ENCODE results near the gene CLSTN2. TPM values are rescaled to one million over a fixed set of nuclear protein-coding genes. Genes with fewer than 3 reads are reported as not detected.

The CLSTN2 gene
- total RNA-seq, 1 experiment from 2014 or later = 0.02 TPM

GRCh38 chr3:140277886-140278285 is 342.9 kb downstream of the CLSTN2 start:
- CTCF ChIA-PET = no interaction called here
- no peak overlapping the region for H2AFZ ChIP-seq (ENCODE audit: low read depth, low read length, poor library complexity, severe bottlenecking)
- ATAC-seq = no peak
- no peak for DNase-seq (ENCODE audit: low read depth, low spot score)
- no TSS peak for BruUV-seq (replicated peaks)
- H3K79me2 ChIP-seq (ENCODE audit: insufficient read depth, low read length) = no peaks in the 10 kb centered on the region
- no peak overlapping the region for H3K4me3 ChIP-seq (replicated peaks in 1 of 2; ENCODE audit: low read depth in 1 of 2, low read length in 2 of 2)
- no peak overlapping the region for H3K4me2 ChIP-seq (ENCODE audit: low read length)
- H3K36me3 ChIP-seq (ENCODE audit: control insufficient read depth in 1 of 2, insufficient read depth in 2 of 2, low read length in 2 of 2) = no peaks in the 10 kb centered on the region
- no peaks in the 10 kb centered on the region for H3K9me3 ChIP-seq (ENCODE audit: control insufficient read depth in 1 of 2, insufficient read depth in 1 of 2, low read depth in 1 of 2, low read length in 2 of 2)
- H4K20me1 ChIP-seq (ENCODE audit: insufficient read depth) = no peaks in the 10 kb centered on the region
- H3K9me2 ChIP-seq (ENCODE audit: insufficient read depth) = no peaks in the 10 kb centered on the region
- H3K4me1 ChIP-seq (ENCODE audit: control insufficient read depth in 1 of 2, insufficient read depth in 2 of 2, low read length in 2 of 2) = no peaks in the 10 kb centered on the region
- H3K9ac ChIP-seq (ENCODE audit: low read length) = no peak overlapping the region
- no peak for TF ChIP-seq SIN3A (IDR thresholded peaks at IDR 0.05; ENCODE audit: low read depth)
- intact Hi-C loops (cut with micrococcal nuclease) = loop anchor here (10.0 kb wide), 1 partner anchor 587 kb away; no protein-coding TSS in a partner anchor
- H3K27ac ChIP-seq (ENCODE audit: low read depth, low read length) = no peak overlapping the region
- RAD21 ChIA-PET (ENCODE audit: low non-redundant PET in 1 of 2, low total read pairs in 2 of 2, uncharacterized antibody in 2 of 2, unreplicated experiment in 2 of 2) = no interaction called here
- H3K27me3 ChIP-seq (ENCODE audit: insufficient read depth, low read length) = peaks cover 51% of the 10 kb centered on the region
- POLR2A ChIA-PET = no interaction called here

GRCh38 chr3:140284372-140284771 is 349.4 kb downstream of the CLSTN2 start:
- ChIA-PET CTCF (interaction anchor here (1.2 kb wide), 1 partner anchor 13 kb away, joined by 3 read pairs; no protein-coding TSS in a partner anchor), RAD21 (ENCODE audit: low non-redundant PET in 1 of 2, low total read pairs in 2 of 2, uncharacterized antibody in 2 of 2, unreplicated experiment in 2 of 2) (no interaction called here), POLR2A (no interaction called here)
- H3K9ac ChIP-seq (ENCODE audit: low read length) = no peak overlapping the region
- no peaks in the 10 kb centered on the region for H3K9me3 ChIP-seq (ENCODE audit: control insufficient read depth in 1 of 2, insufficient read depth in 1 of 2, low read depth in 1 of 2, low read length in 2 of 2)
- no peak for DNase-seq (ENCODE audit: low read depth, low spot score)
- H3K4me2 ChIP-seq (ENCODE audit: low read length) = no peak overlapping the region
- no peaks in the 10 kb centered on the region for H4K20me1 ChIP-seq (ENCODE audit: insufficient read depth)
- H2AFZ ChIP-seq (ENCODE audit: low read depth, low read length, poor library complexity, severe bottlenecking) = no peak overlapping the region
- intact Hi-C loops (cut with micrococcal nuclease) = no loop called here
- H3K79me2 ChIP-seq (ENCODE audit: insufficient read depth, low read length) = no peaks in the 10 kb centered on the region
- no peak for ATAC-seq
- H3K36me3 ChIP-seq (ENCODE audit: control insufficient read depth in 1 of 2, insufficient read depth in 2 of 2, low read length in 2 of 2) = no peaks in the 10 kb centered on the region
- no TSS peak for BruUV-seq (replicated peaks)
- H3K9me2 ChIP-seq (ENCODE audit: insufficient read depth) = no peaks in the 10 kb centered on the region
- H3K27ac ChIP-seq (ENCODE audit: low read depth, low read length) = no peak overlapping the region
- H3K27me3 ChIP-seq (ENCODE audit: insufficient read depth, low read length) = peaks cover 50% of the 10 kb centered on the region
- no peak overlapping the region for H3K4me3 ChIP-seq (replicated peaks in 1 of 2; ENCODE audit: low read depth in 1 of 2, low read length in 2 of 2)
- H3K4me1 ChIP-seq (ENCODE audit: control insufficient read depth in 1 of 2, insufficient read depth in 2 of 2, low read length in 2 of 2) = no peaks in the 10 kb centered on the region
- TF ChIP-seq POLR2A (IDR thresholded peaks at IDR 0.05; ENCODE audit: borderline replicate concordance, extremely low read depth, insufficient read depth, insufficient read length) = no peak
- no peak for TF ChIP-seq POLR2AphosphoS5 (IDR thresholded peaks at IDR 0.05; ENCODE audit: low read depth, low read length)
- no peak for TF ChIP-seq EZH2phosphoT487 (IDR thresholded peaks at IDR 0.05; ENCODE audit: borderline replicate concordance)
- TF ChIP-seq CBX3 (IDR thresholded peaks at IDR 0.05; ENCODE audit: low read depth) = no peak
- TF ChIP-seq TCF7L2 (IDR thresholded peaks at IDR 0.05; ENCODE audit: borderline replicate concordance, extremely low read depth, insufficient read depth, insufficient read length) = no peak
- TF ChIP-seq ELF1 (IDR thresholded peaks at IDR 0.05; ENCODE audit: borderline replicate concordance, low read depth) = no peak
- no peak for TF ChIP-seq SP1 (IDR thresholded peaks at IDR 0.05; ENCODE audit: low read depth)
- TF ChIP-seq, protein P1, sequence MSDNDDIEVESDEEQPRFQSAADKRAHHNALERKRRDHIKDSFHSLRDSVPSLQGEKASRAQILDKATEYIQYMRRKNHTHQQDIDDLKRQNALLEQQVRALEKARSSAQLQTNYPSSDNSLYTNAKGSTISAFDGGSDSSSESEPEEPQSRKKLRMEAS (IDR thresholded peaks at IDR 0.05) = no peak
- no peak for TF ChIP-seq EZH2 (IDR thresholded peaks at IDR 0.05)
- no peak for TF ChIP-seq REST (IDR thresholded peaks at IDR 0.05; ENCODE audit: low read depth)
- TF ChIP-seq, protein P2, sequence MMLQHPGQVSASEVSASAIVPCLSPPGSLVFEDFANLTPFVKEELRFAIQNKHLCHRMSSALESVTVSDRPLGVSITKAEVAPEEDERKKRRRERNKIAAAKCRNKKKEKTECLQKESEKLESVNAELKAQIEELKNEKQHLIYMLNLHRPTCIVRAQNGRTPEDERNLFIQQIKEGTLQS (IDR thresholded peaks at IDR 0.05) = no peak
- TF ChIP-seq EGR1 (IDR thresholded peaks at IDR 0.05; ENCODE audit: low read depth) = no peak
- no peak for TF ChIP-seq SRF (IDR thresholded peaks at IDR 0.05; ENCODE audit: low read depth)
- no peak for TF ChIP-seq FOSL1 (IDR thresholded peaks at IDR 0.05; ENCODE audit: low read depth)
- TF ChIP-seq ZFX (IDR thresholded peaks at IDR 0.05) = no peak
- no peak for TF ChIP-seq JUND (IDR thresholded peaks at IDR 0.05)
- TF ChIP-seq, protein P3, sequence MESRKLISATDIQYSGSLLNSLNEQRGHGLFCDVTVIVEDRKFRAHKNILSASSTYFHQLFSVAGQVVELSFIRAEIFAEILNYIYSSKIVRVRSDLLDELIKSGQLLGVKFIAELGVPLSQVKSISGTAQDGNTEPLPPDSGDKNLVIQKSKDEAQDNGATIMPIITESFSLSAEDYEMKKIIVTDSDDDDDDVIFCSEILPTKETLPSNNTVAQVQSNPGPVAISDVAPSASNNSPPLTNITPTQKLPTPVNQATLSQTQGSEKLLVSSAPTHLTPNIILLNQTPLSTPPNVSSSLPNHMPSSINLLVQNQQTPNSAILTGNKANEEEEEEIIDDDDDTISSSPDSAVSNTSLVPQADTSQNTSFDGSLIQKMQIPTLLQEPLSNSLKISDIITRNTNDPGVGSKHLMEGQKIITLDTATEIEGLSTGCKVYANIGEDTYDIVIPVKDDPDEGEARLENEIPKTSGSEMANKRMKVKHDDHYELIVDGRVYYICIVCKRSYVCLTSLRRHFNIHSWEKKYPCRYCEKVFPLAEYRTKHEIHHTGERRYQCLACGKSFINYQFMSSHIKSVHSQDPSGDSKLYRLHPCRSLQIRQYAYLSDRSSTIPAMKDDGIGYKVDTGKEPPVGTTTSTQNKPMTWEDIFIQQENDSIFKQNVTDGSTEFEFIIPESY (IDR thresholded peaks at IDR 0.05; ENCODE audit: extremely low read depth, insufficient replicate concordance, low read length) = no peak

All from HCT116 (cell line).